Endothelial cell of umbilical vein (primary cell): ENCODE results near the gene RFC5. TPM values are rescaled to one million over a fixed set of nuclear protein-coding genes. Genes with fewer than 3 reads are reported as not detected.

Experiments used
- BruUV-seq: library from RNA; stranded (reverse); fragments of 400-500 nt; replicated peaks from 2 replicates; lab custom pipeline; 2021; lab: Mats Ljungman, UMichigan
- CTCF ChIA-PET: fragments of 300-600, 350-600 bp; sonication (Branson Sonifier 250); formaldehyde crosslinking; loops from one replicate; lab custom pipeline; 2021; ENCODE audit warnings: antibody characterized with exemption, inconsistent platforms; lab: Charles Lee
- POLR2A ChIA-PET: fragments of 300-600, 350-600 bp; sonication (Branson Sonifier 250); formaldehyde crosslinking; loops from one replicate; lab custom pipeline; 2021; ENCODE audit warnings: antibody characterized with exemption, inconsistent platforms; lab: Charles Lee
- DNase-seq: peaks from one replicate; pipeline ENCODE4 v3.0.0-alpha.2; 2011; ENCODE audit warnings: low read depth, low spot score
- FAIRE-seq: peaks from 2 replicates; lab custom pipeline; 2011; peaks lifted over from hg19 to GRCh38; lab: Jason Lieb, UNC
- H2AFZ ChIP-seq: 2 replicates; pipeline ENCODE4 v1.6.0; 2012; ENCODE audit warnings: low read depth, low read length, control low read depth, inconsistent platforms
- H3K27ac ChIP-seq: 2 replicates; pipeline ENCODE4 v1.5.1; 2011; ENCODE audit warnings: low read depth, mild to moderate bottlenecking, control low read depth, low read length, moderate library complexity; ENCODE audit not compliant: insufficient read depth
- H3K27me3 ChIP-seq, 2 experiments: 2 replicates each; pipeline versions ENCODE4 v1.6.0 to v1.6.1; 2011; ENCODE audit warnings: low read length in 2 of 2, mixed read lengths in 1 of 2; ENCODE audit not compliant: control insufficient read depth in 2 of 2, insufficient read depth in 2 of 2
- H3K36me3 ChIP-seq, 2 experiments: 2 replicates in 1 of 2; 3 replicates in 1 of 2; pipeline ENCODE4 v1.5.1; 2011; ENCODE audit warnings: low read length in 2 of 2, mild to moderate bottlenecking in 1 of 2, moderate library complexity in 1 of 2; ENCODE audit not compliant: control insufficient read depth in 2 of 2, insufficient read depth in 2 of 2; ENCODE audit errors: extremely low read depth in 1 of 2
- H3K4me1 ChIP-seq: 3 replicates; pipeline ENCODE4 v1.5.1; 2011; ENCODE audit warnings: mild to moderate bottlenecking, low read length; ENCODE audit not compliant: control insufficient read depth, insufficient read depth; ENCODE audit errors: extremely low read depth
- H3K4me2 ChIP-seq: 2 replicates; pipeline ENCODE4 v1.6.1; 2011; ENCODE audit warnings: low read length, control low read depth, mixed read lengths; ENCODE audit not compliant: insufficient read depth
- H3K4me3 ChIP-seq, 3 experiments: fragments of 200-600 bp in 1 of 3; sonication (generic), shearing (Covaris generic) in 1 of 3; replicated peaks in 1 of 3; 2 replicates each; pipeline ENCODE4 v1.5.1; 2011 to 2016; ENCODE audit warnings: control low read depth in 3 of 3, low read length in 3 of 3, mild to moderate bottlenecking in 2 of 3, inconsistent platforms in 1 of 3, low read depth in 1 of 3, moderate library complexity in 1 of 3; ENCODE audit not compliant: insufficient read depth in 1 of 3
- H3K79me2 ChIP-seq: 2 replicates; pipeline ENCODE4 v1.6.0; 2012; ENCODE audit warnings: low read length, inconsistent platforms; ENCODE audit not compliant: control insufficient read depth, insufficient read depth
- H3K9ac ChIP-seq: replicated peaks from 2 replicates; pipeline ENCODE3; 2011; ENCODE audit warnings: low read length, control low read depth; ENCODE audit not compliant: insufficient read depth; ENCODE audit errors: extremely low read depth
- H3K9me1 ChIP-seq: replicated peaks from 3 replicates; pipeline ENCODE4 v1.6.0; 2011; ENCODE audit warnings: mild to moderate bottlenecking, low read length; ENCODE audit not compliant: control insufficient read depth, insufficient read depth; ENCODE audit errors: extremely low read depth
- H3K9me3 ChIP-seq: replicated peaks from 2 replicates; pipeline ENCODE4 v1.5.1; 2012; ENCODE audit warnings: low read length, inconsistent platforms; ENCODE audit not compliant: control insufficient read depth, insufficient read depth
- H4K20me1 ChIP-seq: replicated peaks from 2 replicates; pipeline ENCODE3; 2011; ENCODE audit warnings: mild to moderate bottlenecking, low read length; ENCODE audit not compliant: control insufficient read depth, insufficient read depth; ENCODE audit errors: extremely low read depth
- EZH2 ChIP-seq: IDR thresholded peaks from 2 replicates; pipeline ENCODE4 v1.6.1; 2012; ENCODE audit warnings: borderline replicate concordance, low read depth, mild to moderate bottlenecking, moderate library complexity, low read length, inconsistent platforms; ENCODE audit not compliant: severe bottlenecking
- FOS ChIP-seq: IDR thresholded peaks from 2 replicates; pipeline ENCODE4 v1.6.1; 2011; ENCODE audit warnings: mild to moderate bottlenecking, low read length, moderate library complexity, borderline replicate concordance; ENCODE audit not compliant: insufficient read depth
- GATA2 ChIP-seq: IDR thresholded peaks from 2 replicates; pipeline ENCODE4 v1.7.0; 2011; ENCODE audit warnings: low read depth, mild to moderate bottlenecking, moderate library complexity, mixed read lengths, low read length; ENCODE audit not compliant: insufficient read length, insufficient read depth
- JUN ChIP-seq: IDR thresholded peaks from 2 replicates; pipeline ENCODE4 v1.6.1; 2011; ENCODE audit warnings: borderline replicate concordance, low read depth; ENCODE audit not compliant: insufficient read length, insufficient read depth
- MAX ChIP-seq: IDR thresholded peaks from 2 replicates; pipeline ENCODE4 v1.6.1; 2011; ENCODE audit not compliant: insufficient read depth, insufficient read length
- MYC ChIP-seq: IDR thresholded peaks from one replicate; pipeline ENCODE4 v1.6.1; 2011; ENCODE audit warnings: mild to moderate bottlenecking, low read depth, low read length
- POLR2A ChIP-seq: IDR thresholded peaks from 2 replicates; pipeline ENCODE4 v1.6.1; 2012; ENCODE audit warnings: low read depth, mild to moderate bottlenecking, control low read depth, low read length
- POLR2AphosphoS5 ChIP-seq: IDR thresholded peaks from 2 replicates; pipeline ENCODE4 v1.6.1; 2012; ENCODE audit warnings: low read depth, mild to moderate bottlenecking, control low read depth, low read length, moderate library complexity; ENCODE audit not compliant: insufficient read depth
- dilution Hi-C: fragments of 300-500 bp; cut with MboI; formaldehyde crosslinking; loops from one replicate; pipeline ENCODE4 v1.15.0; 2019; ENCODE audit warnings: low sequenced_read_pairs; ENCODE audit not compliant: extremely low pct_ligation_motif_present
- intact Hi-C: fragments of 100-400 bp; cut with micrococcal nuclease; formaldehyde crosslinking; loops from one replicate; pipeline ENCODE4 v1.10.0; 2022
- polyA plus RNA-seq, 4 experiments: library from polyadenylated mRNA; depleted of rRNA in 3 of 4; stranded (reverse) in 3 of 4; unstranded in 1 of 4; fragments of >200 nt; gene quantifications; 2 replicates each; pipeline versions ENCODE4 v1.2.1 to v1.2.3, GENCODE V29; 2011 to 2012; ENCODE audit warnings: missing spikeins in 1 of 4
- total RNA-seq: library from RNA; stranded (reverse); gene quantifications from 2 replicates; pipeline ENCODE4 v1.2.3, GENCODE V29; 2021
- TF ChIP-seq, protein P1 (sequence below), 2 donors: IDR thresholded peaks; 1 replicate in 1 of 2; 2 replicates in 1 of 2; pipeline ENCODE4 v1.5.1; 2011; ENCODE audit warnings: low read length in 2 of 2, mild to moderate bottlenecking in 2 of 2, moderate library complexity in 2 of 2, control low read depth in 1 of 2, inconsistent platforms in 1 of 2, low read depth in 1 of 2; ENCODE audit not compliant: insufficient read depth in 1 of 2; ENCODE audit errors: extremely low read depth in 1 of 2

Gene RFC5
- total and polyA plus RNA-seq, 2 donors (not counting 3 experiments of a cell fraction or from before 2014, with no cell fraction given): 18.1 to 23.3 TPM

GRCh38 chr12:118022728-118023109, 6.2 kb downstream of the RFC5 start:
- H3K4me1 ChIP-seq: no peaks in the 10 kb centered on the region
- peaks cover 6% of the 10 kb centered on the region for H3K79me2 ChIP-seq
- no peak overlapping the region for H2AFZ ChIP-seq
- H3K27me3 ChIP-seq: no peaks in the 10 kb centered on the region
- no peaks in the 10 kb centered on the region for H4K20me1 ChIP-seq
- no peaks in the 10 kb centered on the region for H3K9me3 ChIP-seq
- peaks cover 14 to 18% of the 10 kb centered on the region in 2 experiments for H3K36me3 ChIP-seq
- ChIA-PET CTCF (no interaction called here), POLR2A (no interaction called here)
- DNase-seq (no peak), FAIRE-seq (no peak)
- H3K9me1 ChIP-seq: no peaks in the 10 kb centered on the region
- BruUV-seq: no TSS peak
- no peak overlapping the region for H3K9ac ChIP-seq
- no peak overlapping the region for H3K27ac ChIP-seq
- no peak overlapping the region for H3K4me2 ChIP-seq
- intact Hi-C loops (no loop called here), dilution Hi-C loops (no loop called here)
- H3K4me3 ChIP-seq: no peak overlapping the region
- TF ChIP-seq MYC (no peak), FOS (no peak), POLR2AphosphoS5 (no peak), GATA2 (no peak), POLR2A (no peak), MAX (no peak), EZH2 (no peak), JUN (no peak)
- TF ChIP-seq, protein P1, sequence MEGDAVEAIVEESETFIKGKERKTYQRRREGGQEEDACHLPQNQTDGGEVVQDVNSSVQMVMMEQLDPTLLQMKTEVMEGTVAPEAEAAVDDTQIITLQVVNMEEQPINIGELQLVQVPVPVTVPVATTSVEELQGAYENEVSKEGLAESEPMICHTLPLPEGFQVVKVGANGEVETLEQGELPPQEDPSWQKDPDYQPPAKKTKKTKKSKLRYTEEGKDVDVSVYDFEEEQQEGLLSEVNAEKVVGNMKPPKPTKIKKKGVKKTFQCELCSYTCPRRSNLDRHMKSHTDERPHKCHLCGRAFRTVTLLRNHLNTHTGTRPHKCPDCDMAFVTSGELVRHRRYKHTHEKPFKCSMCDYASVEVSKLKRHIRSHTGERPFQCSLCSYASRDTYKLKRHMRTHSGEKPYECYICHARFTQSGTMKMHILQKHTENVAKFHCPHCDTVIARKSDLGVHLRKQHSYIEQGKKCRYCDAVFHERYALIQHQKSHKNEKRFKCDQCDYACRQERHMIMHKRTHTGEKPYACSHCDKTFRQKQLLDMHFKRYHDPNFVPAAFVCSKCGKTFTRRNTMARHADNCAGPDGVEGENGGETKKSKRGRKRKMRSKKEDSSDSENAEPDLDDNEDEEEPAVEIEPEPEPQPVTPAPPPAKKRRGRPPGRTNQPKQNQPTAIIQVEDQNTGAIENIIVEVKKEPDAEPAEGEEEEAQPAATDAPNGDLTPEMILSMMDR (IDR thresholded peaks at IDR 0.05; ENCODE audit: extremely low read depth in 1 of 2, insufficient read depth in 1 of 2, low read depth in 1 of 2, low read length in 2 of 2): no peak
